DMS153 treated with DMSO at 0.1 percent for 48 hours (cell line): ENCODE data around the gene BMPR1A.
"Not testable (repeated sequence)": the region's sequence is repeated elsewhere in the genome, so short reads cannot be mapped to it uniquely, and the experiment has no call there.

ENCODE experiments used
- DNase-seq: peaks from one replicate; lab custom pipeline; 2025; ENCODE audit not compliant: unreplicated experiment; lab: John Stamatoyannopoulos, UW

Gene BMPR1A

GRCh38 chr10:86837663-86838062 is 81.2 kb downstream of the BMPR1A start:
- no peak for DNase-seq

GRCh38 chr10:86840498-86840897 is 84.1 kb downstream of the BMPR1A start:
- DNase-seq = no peak

GRCh38 chr10:86846088-86846487 is 89.7 kb downstream of the BMPR1A start:
- no peak for DNase-seq

GRCh38 chr10:86848747-86849146 is 92.3 kb downstream of the BMPR1A start:
- DNase-seq = no peak

GRCh38 chr10:86849181-86849894 is 92.9 kb downstream of the BMPR1A start:
- no peak for DNase-seq

GRCh38 chr10:86850481-86850880 is 94.1 kb downstream of the BMPR1A start:
- DNase-seq = no peak

GRCh38 chr10:86851328-86852207 is 95.1 kb downstream of the BMPR1A start:
- DNase-seq = no peak

- not testable (repeated sequence) for DNase-seq
Measured at GRCh38 chr10:86853582-86853981, 97.2 kb downstream of the BMPR1A start.

GRCh38 chr10:86855513-86855912 is 99.1 kb downstream of the BMPR1A start:
- no peak for DNase-seq

GRCh38 chr10:86856156-86856555 is 99.7 kb downstream of the BMPR1A start:
- no peak for DNase-seq

GRCh38 chr10:86857128-86857721 is 100.8 kb downstream of the BMPR1A start:
- no peak for DNase-seq

- no peak for DNase-seq
Measured at GRCh38 chr10:86858011-86858410, 101.6 kb downstream of the BMPR1A start.

- DNase-seq = no peak
Measured at GRCh38 chr10:86861351-86861750, 104.9 kb downstream of the BMPR1A start.

- DNase-seq = no peak
Measured at GRCh38 chr10:86862373-86862772, 106.0 kb downstream of the BMPR1A start.

GRCh38 chr10:86862786-86863483 is 106.5 kb downstream of the BMPR1A start:
- no peak for DNase-seq

- DNase-seq = no peak
Measured at GRCh38 chr10:86863484-86863842, 107.0 kb downstream of the BMPR1A start.

GRCh38 chr10:86865011-86865811 is 108.8 kb downstream of the BMPR1A start:
- DNase-seq = not testable (repeated sequence)

- DNase-seq = no peak
Measured at GRCh38 chr10:86867149-86867548, 110.7 kb downstream of the BMPR1A start.

- DNase-seq = no peak
Measured at GRCh38 chr10:86868353-86868752, 111.9 kb downstream of the BMPR1A start.

- no peak for DNase-seq
Measured at GRCh38 chr10:86870679-86871078, 114.3 kb downstream of the BMPR1A start.
